ENCODE data around the gene SOX21. TPM values are rescaled to one million over a fixed set of nuclear protein-coding genes. Genes with fewer than 3 reads are reported as not detected.

Gene SOX21
- polyA plus RNA-seq, 6 donors from 2014 or later: not detected

DNA sequence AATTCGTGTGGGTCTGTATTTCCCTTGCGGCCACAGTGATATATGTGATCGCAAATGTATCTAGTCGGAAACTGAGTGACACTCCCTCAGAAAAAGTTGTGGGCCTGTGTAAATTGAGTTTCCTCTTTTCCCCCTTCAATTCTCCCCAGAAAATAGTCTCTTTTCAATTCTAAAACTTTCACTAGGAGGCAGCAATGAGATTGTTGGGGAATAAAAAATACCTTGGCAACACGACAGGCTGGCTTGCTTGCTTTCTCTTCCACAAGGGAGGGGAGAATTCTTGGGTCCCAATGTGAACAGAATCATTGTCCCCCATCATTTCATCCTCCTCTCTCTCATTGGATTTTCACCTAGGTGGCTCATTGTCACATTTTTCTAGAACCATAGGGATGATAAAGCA, 3.7 kb upstream of the SOX21 start:
- no peak for ATAC-seq (ENCODE audit: low read depth in 2 of 2)
- DNase-seq: no peak
- Mint-ChIP-seq H3K4me1 (peaks cover 0 to 6% (median 0%) of the 10 kb centered on the region in 3 donors), H3K4me3 (no peak overlapping the region), H3K27me3 (peaks cover 43 to 58% (median 49%) of the 10 kb centered on the region in 3 donors), H3K36me3 (no peaks in the 10 kb centered on the region), H3K27ac (no peak overlapping the region), H3K9me3 (peaks cover 0 to 7% (median 0%) of the 10 kb centered on the region in 7 donors)

DNA sequence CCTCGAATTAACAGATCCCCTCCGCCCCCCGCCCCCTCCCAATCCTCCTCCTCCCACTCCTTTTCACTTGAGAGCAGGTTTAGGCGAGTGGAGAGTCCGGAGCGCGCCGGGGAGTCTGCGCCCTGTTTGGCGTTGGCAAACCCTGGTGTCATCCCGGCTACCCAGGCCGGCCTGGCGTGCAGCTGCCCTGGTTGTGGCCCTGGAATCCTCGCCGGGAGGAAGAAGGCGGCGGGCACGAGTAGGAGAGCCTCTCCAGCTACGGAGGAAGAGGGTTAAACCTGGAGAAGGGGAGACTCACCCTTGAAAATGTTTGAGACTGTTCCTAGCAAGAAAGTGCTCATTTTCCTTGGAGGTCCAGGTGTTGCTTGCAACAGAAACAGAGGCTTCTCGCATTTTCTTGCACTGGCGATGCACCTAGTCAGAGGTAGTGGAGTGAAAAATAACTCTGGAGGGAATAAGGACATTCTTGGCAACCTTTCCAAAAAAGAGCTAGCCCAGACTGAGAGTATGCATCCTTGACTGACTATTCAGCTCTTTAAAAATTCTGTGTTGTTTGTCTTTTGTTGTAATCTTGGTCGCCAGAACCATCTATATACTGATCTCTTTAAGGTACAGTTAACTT, 1.3 kb upstream of the SOX21 start:
- H3K36me3 Mint-ChIP-seq: no peaks in the 10 kb centered on the region
- H3K4me3 Mint-ChIP-seq: peak overlapping the region in 3 of 8 donors; percentile 45 to 50 (median 49)
- H3K27ac Mint-ChIP-seq: no peak overlapping the region
- ATAC-seq (ENCODE audit: low read depth in 2 of 2) (no peak), DNase-seq (no peak)
- peaks cover 0 to 11% (median 0%) of the 10 kb centered on the region in 3 donors for H3K4me1 Mint-ChIP-seq
- H3K27me3 Mint-ChIP-seq: peaks cover 61 to 63% (median 61%) of the 10 kb centered on the region in 3 donors
- peaks cover 0 to 18% (median 5%) of the 10 kb centered on the region in 7 donors for H3K9me3 Mint-ChIP-seq

GRCh38 chr13:94712812-94713560, 641 bp upstream of the SOX21 start:
- peaks cover 0 to 2% of the 10 kb centered on the region in 2 donors for H3K36me3 Mint-ChIP-seq
- H3K27ac Mint-ChIP-seq: peak overlapping the region in 1 of 6 donors; percentile 30
- ATAC-seq (ENCODE audit: low read depth in 2 of 2) (no peak), DNase-seq (no peak)
- H3K27me3 Mint-ChIP-seq: peaks cover 63 to 67% (median 65%) of the 10 kb centered on the region in 3 donors
- H3K4me1 Mint-ChIP-seq: peaks cover 0 to 16% (median under 1%) of the 10 kb centered on the region in 3 donors
- H3K9me3 Mint-ChIP-seq: peaks cover 0 to 24% (median 6%) of the 10 kb centered on the region in 7 donors
- peak overlapping the region in 5 of 8 donors; percentile 63 to 88 (median 78) for H3K4me3 Mint-ChIP-seq

DNA sequence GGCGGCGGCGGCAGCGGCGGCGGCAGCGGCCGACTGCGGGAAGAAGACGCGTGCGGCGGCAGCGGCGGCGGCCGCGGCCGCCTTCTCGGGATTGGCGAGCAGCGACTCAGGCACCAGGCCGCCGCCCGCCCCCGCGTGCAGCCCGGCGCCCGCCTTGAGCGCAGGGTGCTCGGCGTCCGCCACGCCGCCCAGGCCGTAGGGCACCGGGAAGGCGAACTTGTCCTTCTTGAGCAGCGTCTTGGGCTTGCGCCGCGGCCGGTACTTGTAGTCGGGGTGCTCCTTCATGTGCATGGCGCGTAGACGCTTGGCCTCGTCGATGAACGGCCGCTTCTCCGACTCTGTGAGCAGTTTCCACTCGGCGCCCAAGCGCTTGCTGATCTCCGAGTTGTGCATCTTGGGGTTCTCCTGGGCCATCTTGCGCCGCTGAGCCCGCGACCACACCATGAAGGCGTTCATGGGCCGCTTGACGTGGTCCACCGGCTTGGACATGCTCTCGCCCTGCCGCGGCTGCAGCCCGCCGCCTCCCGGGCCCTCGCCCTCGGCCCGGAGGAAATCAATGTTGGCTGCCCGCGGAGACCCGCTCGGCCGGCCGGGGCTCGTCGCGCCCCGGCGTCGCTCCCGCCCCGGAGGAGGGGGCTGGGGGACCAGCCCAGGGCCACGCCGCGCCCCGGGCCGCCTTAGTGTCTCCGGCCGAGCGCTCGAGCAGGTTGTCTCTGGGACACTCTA, 621 bp downstream of the SOX21 start:
- H3K27ac Mint-ChIP-seq: no peak overlapping the region
- no peak for DNase-seq
- peaks cover 0 to 32% (median 8%) of the 10 kb centered on the region in 7 donors for H3K9me3 Mint-ChIP-seq
- ATAC-seq (ENCODE audit: low read depth in 2 of 2): no peak
- peaks cover 63 to 67% (median 66%) of the 10 kb centered on the region in 3 donors for H3K27me3 Mint-ChIP-seq
- peaks cover 0 to 21% (median 9%) of the 10 kb centered on the region in 3 donors for H3K4me1 Mint-ChIP-seq
- peaks cover 0 to 8% of the 10 kb centered on the region in 2 donors for H3K36me3 Mint-ChIP-seq
- H3K4me3 Mint-ChIP-seq: peak overlapping the region in 6 of 8 donors; percentile 44 to 83 (median 55)

DNA sequence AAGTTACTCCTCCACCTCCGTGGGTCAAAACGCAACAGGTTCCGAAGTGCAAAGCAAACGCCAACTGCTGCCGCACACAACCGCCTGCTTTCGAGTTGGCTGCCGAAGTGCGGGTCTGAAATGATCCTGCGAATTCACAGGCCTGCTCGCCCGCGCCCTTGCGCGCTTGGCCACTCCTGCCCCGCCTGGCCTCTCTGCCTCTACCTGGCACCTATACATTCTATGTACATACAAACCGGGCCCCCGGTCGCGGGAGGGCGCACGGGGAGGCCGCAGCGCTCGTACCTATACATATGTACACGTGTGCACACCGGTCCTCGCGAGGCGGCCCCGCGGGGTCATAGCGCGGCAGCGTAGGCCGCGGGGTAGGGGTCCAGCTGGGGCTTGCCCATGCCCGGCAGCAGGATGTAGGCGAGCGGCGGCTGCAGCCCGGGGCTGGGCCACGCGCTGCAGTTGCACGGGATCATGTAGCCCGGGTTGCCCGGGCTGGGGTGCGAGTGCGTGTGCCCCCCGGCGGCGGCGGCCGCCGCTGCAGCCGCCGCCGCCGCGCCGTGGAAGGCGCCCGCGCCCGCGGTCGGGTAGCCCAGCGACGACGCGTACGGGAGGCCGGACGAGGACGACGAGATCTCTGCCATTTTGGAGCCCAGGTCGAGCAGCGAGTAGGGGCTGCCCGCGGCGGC, 1.3 kb downstream of the SOX21 start:
- Mint-ChIP-seq H3K27ac (no peak overlapping the region), H3K4me3 (peak overlapping the region in 5 of 8 donors; percentile 37 to 64 (median 41)), H3K36me3 (peaks cover 7 to 8% of the 10 kb centered on the region in 2 donors), H3K27me3 (peaks cover 63 to 67% (median 66%) of the 10 kb centered on the region in 3 donors), H3K4me1 (peaks cover 0 to 21% (median 9%) of the 10 kb centered on the region in 3 donors), H3K9me3 (peaks cover 0 to 39% (median 9%) of the 10 kb centered on the region in 7 donors)
- ATAC-seq (ENCODE audit: low read depth in 2 of 2) (no peak), DNase-seq (no peak)

DNA sequence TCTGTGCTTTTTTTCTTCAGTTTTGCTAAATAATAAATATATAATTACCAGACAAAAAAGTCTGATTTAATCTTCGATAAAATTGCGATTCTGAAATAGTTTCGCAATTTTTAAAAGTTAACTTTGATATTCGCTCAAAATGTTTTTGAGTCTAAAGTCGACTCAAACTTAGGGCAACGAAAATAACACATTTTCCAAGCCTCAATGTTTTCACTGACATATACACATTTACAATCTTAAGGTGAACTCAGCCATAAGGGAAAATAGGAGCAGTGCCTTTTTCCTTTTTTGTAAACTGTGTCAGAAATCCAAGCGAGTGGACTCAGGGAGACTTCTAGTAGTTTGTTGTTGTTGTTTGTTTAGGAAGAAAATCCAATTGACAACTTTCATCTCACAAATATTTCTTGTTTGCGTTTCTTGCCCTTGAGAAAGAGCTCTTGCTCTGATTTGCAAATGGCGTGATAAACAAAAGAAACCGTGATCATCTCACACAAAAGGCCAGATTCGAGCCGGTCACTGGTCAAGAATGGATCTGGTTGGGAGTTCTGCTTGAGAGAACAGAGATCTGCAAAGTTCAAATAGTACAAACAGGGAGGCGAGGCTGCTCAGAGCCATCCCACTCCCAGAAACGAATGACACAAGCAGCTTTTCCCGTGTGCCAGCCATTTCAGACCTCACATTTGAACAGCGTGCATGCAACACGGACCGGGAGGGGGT, 2.1 kb downstream of the SOX21 start:
- ATAC-seq (ENCODE audit: low read depth in 2 of 2) (no peak), DNase-seq (no peak)
- H3K27me3 Mint-ChIP-seq: peaks cover 63 to 67% (median 66%) of the 10 kb centered on the region in 3 donors
- H3K27ac Mint-ChIP-seq: peak overlapping the region in 1 of 6 donors; percentile 8
- peaks cover 7 to 8% of the 10 kb centered on the region in 2 donors for H3K36me3 Mint-ChIP-seq
- H3K4me1 Mint-ChIP-seq: peaks cover 0 to 25% (median 9%) of the 10 kb centered on the region in 3 donors
- peaks cover 0 to 47% (median 14%) of the 10 kb centered on the region in 7 donors for H3K9me3 Mint-ChIP-seq
- H3K4me3 Mint-ChIP-seq: peak overlapping the region in 6 of 8 donors; percentile 23 to 64 (median 58)

GRCh38 chr13:94709001-94709834, 3.1 kb downstream of the SOX21 start:
- Mint-ChIP-seq H3K4me3 (peak overlapping the region in 2 of 8 donors; percentile 20 to 53), H3K36me3 (peaks cover 7 to 8% of the 10 kb centered on the region in 2 donors), H3K27ac (peak overlapping the region in 1 of 6 donors; percentile 24), H3K9me3 (peaks cover 0 to 50% (median 15%) of the 10 kb centered on the region in 7 donors), H3K27me3 (peaks cover 60 to 74% (median 70%) of the 10 kb centered on the region in 3 donors), H3K4me1 (peaks cover 0 to 26% (median 9%) of the 10 kb centered on the region in 3 donors)
- ATAC-seq (ENCODE audit: low read depth in 2 of 2): no peak
- no peak for DNase-seq

DNA sequence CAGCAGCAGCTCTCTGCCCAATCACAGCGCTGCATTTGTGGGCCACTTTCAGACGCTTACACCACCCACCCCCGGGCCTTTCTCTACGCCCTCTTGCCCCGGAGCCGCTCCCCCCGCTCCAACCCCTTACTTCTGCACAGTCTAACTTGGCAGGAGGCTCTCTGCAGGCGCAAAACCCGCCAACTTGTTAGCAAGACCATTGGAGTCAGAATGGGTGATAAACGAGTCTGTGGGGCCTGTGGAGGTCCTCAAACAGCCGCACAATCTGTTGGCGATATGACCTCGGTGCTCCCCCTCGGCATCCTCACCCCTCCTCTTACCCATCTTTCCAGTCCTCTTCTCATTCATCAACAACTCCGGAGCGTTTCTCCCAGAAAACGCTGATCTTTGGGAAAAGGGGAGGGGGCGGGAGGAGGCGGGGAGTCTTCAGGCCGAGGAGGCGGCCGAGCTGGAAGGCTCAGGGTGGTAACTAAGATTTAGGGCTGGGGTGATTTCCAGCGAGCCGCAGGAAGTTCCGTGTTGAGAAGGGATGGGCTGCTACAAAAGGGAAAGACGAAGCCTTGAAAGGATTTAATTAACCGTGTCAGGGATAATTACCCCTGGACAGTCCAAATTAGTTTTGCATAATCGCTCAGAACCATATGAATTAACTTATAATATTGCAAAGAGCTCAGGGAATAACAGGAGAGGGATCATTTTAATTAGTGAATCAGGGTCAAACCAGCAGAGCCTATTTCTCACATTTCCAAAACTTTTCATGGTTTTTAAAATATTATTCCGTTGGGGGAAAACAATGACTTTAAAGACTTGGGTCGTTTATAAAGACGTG, 4.1 kb downstream of the SOX21 start:
- Mint-ChIP-seq H3K27me3 (peaks cover 64 to 76% (median 73%) of the 10 kb centered on the region in 3 donors), H3K9me3 (peaks cover 5 to 59% (median 19%) of the 10 kb centered on the region in 7 donors), H3K4me1 (peaks cover 0 to 26% (median 15%) of the 10 kb centered on the region in 3 donors), H3K4me3 (peak overlapping the region in 7 of 8 donors; percentile 2 to 66 (median 51)), H3K36me3 (peaks cover 12 to 15% of the 10 kb centered on the region in 2 donors), H3K27ac (peak overlapping the region in 3 of 6 donors; percentile 32 to 74 (median 53))
- ATAC-seq (ENCODE audit: low read depth in 2 of 2) (no peak), DNase-seq (no peak)

DNA sequence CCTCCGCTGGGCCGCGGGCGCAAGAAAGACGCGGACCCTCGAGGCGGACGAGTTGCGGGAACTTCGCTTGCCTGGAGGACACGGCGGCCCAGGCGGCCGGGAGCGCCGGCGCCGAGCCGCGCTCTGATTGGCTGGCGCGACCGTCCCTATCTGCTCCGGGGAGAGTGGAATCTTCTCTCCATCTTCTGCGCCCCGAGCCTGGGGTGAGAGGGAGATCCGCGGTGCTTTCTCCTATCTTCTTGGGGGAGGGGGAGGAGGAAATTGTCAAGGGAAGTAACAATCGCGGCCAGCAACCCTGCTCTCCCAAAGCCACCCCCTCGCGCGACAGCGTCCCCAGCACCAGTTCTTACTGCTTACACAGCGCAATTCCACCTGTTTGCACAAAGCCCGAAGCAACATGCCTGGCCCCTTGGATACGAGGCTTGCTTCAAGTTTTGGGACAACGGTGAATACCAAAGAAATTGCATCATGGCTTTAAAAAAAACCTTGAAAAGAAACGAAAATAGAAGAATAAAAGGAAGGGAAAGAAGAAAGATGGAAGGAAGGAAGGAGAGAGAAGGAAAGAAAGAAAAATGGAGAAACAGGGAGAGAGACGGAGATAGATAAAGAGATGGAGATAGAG, 4.8 kb downstream of the SOX21 start:
- Mint-ChIP-seq H3K4me3 (peak overlapping the region in 4 of 8 donors; percentile 45 to 76 (median 52)), H3K4me1 (peaks cover 0 to 25% (median 15%) of the 10 kb centered on the region in 3 donors), H3K27ac (peak overlapping the region in 3 of 6 donors; percentile 74 to 93 (median 88)), H3K9me3 (peaks cover 5 to 60% (median 19%) of the 10 kb centered on the region in 7 donors), H3K27me3 (peaks cover 69 to 78% (median 76%) of the 10 kb centered on the region in 3 donors), H3K36me3 (peaks cover 13 to 16% of the 10 kb centered on the region in 2 donors)
- ATAC-seq (ENCODE audit: low read depth in 2 of 2) (no peak), DNase-seq (no peak)

DNA sequence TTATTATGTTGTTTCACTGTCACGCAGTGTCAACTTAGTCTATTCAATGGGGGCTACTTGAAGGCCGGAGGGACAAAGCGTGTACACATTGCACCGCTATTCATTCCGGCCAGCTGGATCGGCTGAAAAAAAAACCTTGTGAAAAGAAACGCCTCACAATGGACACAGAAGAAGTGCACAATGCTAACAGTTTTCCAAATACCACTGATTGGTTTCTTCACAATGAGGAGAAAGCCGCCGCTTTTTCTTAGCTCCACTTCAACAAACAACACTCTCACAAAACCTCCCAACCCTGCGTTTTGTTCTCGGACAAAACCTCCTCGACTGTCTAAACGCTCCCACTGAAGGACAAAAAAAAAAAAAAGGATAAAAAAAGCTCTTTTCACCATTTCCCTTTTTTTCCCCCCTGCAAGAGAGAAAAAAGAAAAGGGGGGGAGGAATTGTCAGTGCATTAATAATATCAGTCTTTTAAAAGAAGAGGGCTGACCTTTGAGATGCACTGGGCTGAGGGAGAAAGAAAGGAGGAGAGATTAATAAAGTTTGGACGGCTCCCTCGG, 5.4 kb downstream of the SOX21 start:
- Mint-ChIP-seq H3K27ac (peak overlapping the region in 1 of 6 donors; percentile 88), H3K4me3 (peak overlapping the region in 1 of 8 donors; percentile 44), H3K36me3 (peaks cover 13 to 19% of the 10 kb centered on the region in 2 donors), H3K27me3 (peaks cover 68 to 81% (median 79%) of the 10 kb centered on the region in 3 donors), H3K9me3 (peaks cover 5 to 60% (median 20%) of the 10 kb centered on the region in 7 donors), H3K4me1 (peaks cover 0 to 20% (median 15%) of the 10 kb centered on the region in 3 donors)
- DNase-seq (no peak), ATAC-seq (ENCODE audit: low read depth in 2 of 2) (no peak)
